Natural killer cell (primary cell): ENCODE measurements around the gene TMEM192. TPM values are rescaled to one million over a fixed set of nuclear protein-coding genes. Genes with fewer than 3 reads are reported as not detected.

ENCODE experiments used
- ATAC-seq, 3 donors: fragments of 150-1000 bp in 2 of 3; fragments of 200-7000 bp in 1 of 3; cut with Tn5 transposase; 1 replicate in 1 of 3; 2 replicates in 2 of 3; pipeline ENCODE4 v1.10.0; 2021; ENCODE audit warnings: mild to moderate bottlenecking in 2 of 3, moderate library complexity in 2 of 3
- DNase-seq, 2 donors: peaks; one replicate each; pipeline versions ENCODE4 v3.0.0 to v3.0.0-alpha.2; 2013 to 2021; ENCODE audit warnings: mixed read lengths in 1 of 2
- H3K27ac ChIP-seq: one replicate; pipeline ENCODE4 v1.5.1; 2013; ENCODE audit warnings: mild to moderate bottlenecking, low read length
- H3K27me3 ChIP-seq: one replicate; pipeline ENCODE4 v1.6.1; 2013; ENCODE audit warnings: low read length; ENCODE audit not compliant: control insufficient read depth, insufficient read depth
- H3K36me3 ChIP-seq: one replicate; pipeline ENCODE4 v1.6.1; 2013; ENCODE audit warnings: low read length; ENCODE audit not compliant: control insufficient read depth, insufficient read depth
- H3K4me1 ChIP-seq: one replicate; pipeline ENCODE4 v1.6.1; 2013; ENCODE audit warnings: low read length; ENCODE audit not compliant: control insufficient read depth, insufficient read depth
- H3K4me3 ChIP-seq: one replicate; pipeline ENCODE4 v1.5.1; 2013; ENCODE audit warnings: low read length
- H3K9me3 ChIP-seq: one replicate; pipeline ENCODE4 v1.6.1; 2013; ENCODE audit warnings: low read length; ENCODE audit not compliant: control insufficient read depth, insufficient read depth
- H3K27ac Mint-ChIP-seq, 2 donors: one replicate each; pipeline ENCODE4 v1.8.0; 2022; ENCODE audit warnings: mild to moderate bottlenecking in 2 of 2, mixed read lengths in 2 of 2, moderate library complexity in 1 of 2
- H3K27me3 Mint-ChIP-seq, 2 donors: one replicate each; pipeline ENCODE4 v1.8.0; 2022; ENCODE audit warnings: low read depth in 2 of 2, mixed read lengths in 2 of 2
- H3K36me3 Mint-ChIP-seq: one replicate; pipeline ENCODE4 v1.8.0; 2022; ENCODE audit warnings: mixed read lengths
- H3K4me1 Mint-ChIP-seq, 2 donors: one replicate each; pipeline ENCODE4 v1.8.0; 2022; ENCODE audit warnings: mixed read lengths in 2 of 2
- H3K4me3 Mint-ChIP-seq: one replicate; pipeline ENCODE4 v1.8.0; 2022; ENCODE audit warnings: mild to moderate bottlenecking, moderate library complexity, mixed read lengths
- H3K9me3 Mint-ChIP-seq, 2 donors: one replicate each; pipeline ENCODE4 v1.8.0; 2022; ENCODE audit warnings: mixed read lengths in 2 of 2
- WGBS: methylation state at CpG from one replicate; pipeline ENCODE4 v1.1.7; 2013; ENCODE audit warnings: missing lambda C conversion rate; ENCODE audit not compliant: insufficient coverage; 5-methylcytosine and 5-hydroxymethylcytosine counted together
- intact Hi-C: fragments of 100-400 bp; cut with micrococcal nuclease; formaldehyde crosslinking; loops from one replicate; pipeline ENCODE4 v1.14.2; 2022
- total RNA-seq, 4 donors: library from RNA; stranded (reverse); fragments of 120-200 nt in 1 of 4; gene quantifications; one replicate each; pipeline versions ENCODE4 v1.2.3 to v1.2.4, GENCODE V29; 2013 to 2022
- TF ChIP-seq, protein P1 (sequence below): fragments of 200-600 bp; IDR thresholded peaks from one replicate; pipeline ENCODE4 v1.8.0; 2022; ENCODE audit warnings: antibody characterized with exemption

Gene TMEM192
- total RNA-seq, 3 donors from 2014 or later (not counting 1 experiment from before 2014, with no cell fraction given): 9.4 to 11.4 (median 11.0) TPM

DNA sequence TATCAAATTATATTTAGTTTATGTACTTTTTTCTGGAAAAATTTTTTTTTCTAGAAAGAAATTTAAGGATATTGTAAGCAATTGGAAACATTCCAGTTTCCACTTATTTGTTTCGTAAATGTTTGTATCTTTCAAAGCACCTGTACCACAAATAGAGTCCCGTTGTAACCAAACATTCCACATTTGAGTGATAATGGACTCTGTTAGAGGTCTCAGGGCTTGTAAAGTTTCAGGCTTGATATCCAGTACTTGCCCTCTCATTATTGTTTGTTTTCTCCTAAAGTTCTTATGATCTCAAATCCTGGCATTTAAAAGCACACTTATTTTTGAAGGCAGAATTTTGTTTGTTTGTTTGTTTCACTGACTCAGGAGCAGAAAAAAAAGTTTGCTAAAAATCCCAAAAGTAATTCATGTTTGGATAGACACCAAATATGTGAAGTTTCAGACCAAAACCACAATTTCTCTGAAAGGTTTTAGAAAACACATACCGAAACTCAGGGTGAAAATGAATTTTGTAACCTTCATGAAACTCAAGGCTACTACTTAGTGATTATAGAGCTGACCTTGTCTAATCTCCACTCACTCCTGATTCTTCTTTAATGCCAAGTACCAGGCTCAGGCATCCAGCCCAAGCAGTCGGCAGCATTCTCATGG, 5.7 kb upstream of the TMEM192 start:
- DNase-seq (no peak), ATAC-seq (no peak)
- Histone ChIP-seq H3K9me3 (no peaks in the 10 kb centered on the region), H3K4me3 (no peak overlapping the region), H3K4me1 (peaks cover 2% of the 10 kb centered on the region), H3K27ac (no peak overlapping the region), H3K36me3 (no peaks in the 10 kb centered on the region), H3K27me3 (no peaks in the 10 kb centered on the region)
- WGBS: 84% methylated on average over 2 of the region's 4 CpGs
- Mint-ChIP-seq H3K36me3 (no peaks in the 10 kb centered on the region), H3K4me1 (peaks cover under 1 to 3% of the 10 kb centered on the region in 2 donors), H3K27me3 (peaks cover 11 to 12% of the 10 kb centered on the region in 2 donors), H3K27ac (no peak overlapping the region), H3K9me3 (no peaks in the 10 kb centered on the region), H3K4me3 (no peak overlapping the region)
- TF ChIP-seq, protein P1, sequence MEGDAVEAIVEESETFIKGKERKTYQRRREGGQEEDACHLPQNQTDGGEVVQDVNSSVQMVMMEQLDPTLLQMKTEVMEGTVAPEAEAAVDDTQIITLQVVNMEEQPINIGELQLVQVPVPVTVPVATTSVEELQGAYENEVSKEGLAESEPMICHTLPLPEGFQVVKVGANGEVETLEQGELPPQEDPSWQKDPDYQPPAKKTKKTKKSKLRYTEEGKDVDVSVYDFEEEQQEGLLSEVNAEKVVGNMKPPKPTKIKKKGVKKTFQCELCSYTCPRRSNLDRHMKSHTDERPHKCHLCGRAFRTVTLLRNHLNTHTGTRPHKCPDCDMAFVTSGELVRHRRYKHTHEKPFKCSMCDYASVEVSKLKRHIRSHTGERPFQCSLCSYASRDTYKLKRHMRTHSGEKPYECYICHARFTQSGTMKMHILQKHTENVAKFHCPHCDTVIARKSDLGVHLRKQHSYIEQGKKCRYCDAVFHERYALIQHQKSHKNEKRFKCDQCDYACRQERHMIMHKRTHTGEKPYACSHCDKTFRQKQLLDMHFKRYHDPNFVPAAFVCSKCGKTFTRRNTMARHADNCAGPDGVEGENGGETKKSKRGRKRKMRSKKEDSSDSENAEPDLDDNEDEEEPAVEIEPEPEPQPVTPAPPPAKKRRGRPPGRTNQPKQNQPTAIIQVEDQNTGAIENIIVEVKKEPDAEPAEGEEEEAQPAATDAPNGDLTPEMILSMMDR: no peak
- intact Hi-C loops: no loop called here

DNA sequence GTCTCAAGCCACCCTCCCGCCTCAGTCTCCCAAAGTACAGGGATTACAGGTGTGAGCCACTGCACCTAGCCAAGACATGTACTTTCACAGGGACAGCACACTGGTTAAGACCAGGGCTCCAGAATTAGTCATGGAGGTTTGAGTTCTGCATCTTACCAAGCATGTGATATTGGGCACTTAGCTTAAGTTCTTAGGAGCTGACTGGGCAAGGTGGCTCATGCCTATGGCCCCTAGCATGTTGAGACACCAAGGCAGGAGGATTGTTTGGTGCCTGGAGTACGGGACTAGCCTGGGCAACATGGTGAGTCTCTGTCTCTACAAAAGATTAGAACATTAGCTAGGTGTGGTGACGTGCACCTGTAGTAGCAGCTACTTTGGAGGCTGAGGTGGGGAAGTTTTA, 2.6 kb upstream of the TMEM192 start:
- no peak for ATAC-seq
- intact Hi-C loops: no loop called here
- H3K4me3 ChIP-seq: no peak overlapping the region
- Mint-ChIP-seq H3K36me3 (no peaks in the 10 kb centered on the region), H3K4me3 (no peak overlapping the region), H3K9me3 (no peaks in the 10 kb centered on the region), H3K27ac (no peak overlapping the region), H3K27me3 (peaks cover 9 to 12% of the 10 kb centered on the region in 2 donors), H3K4me1 (peaks cover 15 to 18% of the 10 kb centered on the region in 2 donors)
- DNase-seq: no peak
- H3K27ac ChIP-seq: no peak overlapping the region
- H3K27me3 ChIP-seq: no peaks in the 10 kb centered on the region
- TF ChIP-seq, protein P1: no peak
- no peaks in the 10 kb centered on the region for H3K36me3 ChIP-seq
- WGBS: 86% methylated on average over 3 of the region's 3 CpGs
- peaks cover 6% of the 10 kb centered on the region for H3K4me1 ChIP-seq
- no peaks in the 10 kb centered on the region for H3K9me3 ChIP-seq

DNA sequence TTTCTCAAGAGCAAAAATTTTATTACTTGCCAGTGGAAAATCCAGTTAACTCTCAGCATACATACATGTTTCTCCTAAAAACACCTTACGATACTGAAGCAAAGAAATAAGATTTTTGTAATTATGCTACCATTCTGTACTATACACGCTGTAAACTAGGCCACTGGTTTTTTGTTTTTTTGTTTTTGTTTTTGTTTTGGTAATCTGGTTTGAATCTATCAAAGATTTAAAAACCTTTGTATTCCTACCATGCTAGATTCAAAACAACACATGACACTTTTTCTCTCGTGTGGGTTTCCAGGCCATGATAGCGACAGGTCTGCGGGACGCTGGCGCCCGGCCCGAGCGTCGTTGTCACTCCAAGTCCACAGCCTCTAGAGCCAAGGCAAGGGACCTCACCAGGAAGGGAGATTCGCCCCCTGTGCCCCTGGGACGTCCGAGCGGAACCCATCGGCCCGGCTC, 723 bp downstream of the TMEM192 start:
- H3K4me1 Mint-ChIP-seq: peaks cover 20 to 28% of the 10 kb centered on the region in 2 donors
- H3K9me3 ChIP-seq: no peaks in the 10 kb centered on the region
- intact Hi-C loops: loop anchor here (2.0 to 5.0 kb wide), 3 partner anchors 95 to 1945 kb away; partner anchors contain the start of genes KLHL2, MSMO1 and NAF1
- H3K4me3 Mint-ChIP-seq: peak overlapping the region; percentile 93
- no peaks in the 10 kb centered on the region for H3K9me3 Mint-ChIP-seq
- no peaks in the 10 kb centered on the region for H3K36me3 Mint-ChIP-seq
- peaks cover 6% of the 10 kb centered on the region for H3K4me1 ChIP-seq
- H3K36me3 ChIP-seq: no peaks in the 10 kb centered on the region
- H3K27ac Mint-ChIP-seq: peak overlapping the region; percentile 88 to 96
- peaks cover 5 to 7% of the 10 kb centered on the region in 2 donors for H3K27me3 Mint-ChIP-seq
- H3K27ac ChIP-seq: peak overlapping the region; percentile 83
- H3K27me3 ChIP-seq: no peaks in the 10 kb centered on the region
- ATAC-seq (no peak), DNase-seq (no peak)
- peak overlapping the region; percentile 79 for H3K4me3 ChIP-seq
- 0% methylated on average over 15 of the region's 17 CpGs for WGBS
- TF ChIP-seq, protein P1: no peak
